Activated CD8-positive, alpha-beta T cell treated with anti-CD3 and anti-CD28 coated beads for 36 hours (primary cell): ENCODE measurements around the gene PRKCQ. TPM values are rescaled to one million over a fixed set of nuclear protein-coding genes. Genes with fewer than 3 reads are reported as not detected.

ENCODE experiments used
- ATAC-seq: fragments of 200-7000 bp; cut with Tn5 transposase; one replicate; pipeline ENCODE4 v1.10.0; 2021; ENCODE audit warnings: mild to moderate bottlenecking, moderate library complexity
- CTCF ChIA-PET: fragments of 350-600 bp; sonication (Branson Sonifier 250); formaldehyde crosslinking; loops from one replicate; lab custom pipeline; 2021; ENCODE audit warnings: antibody characterized with exemption; lab: Charles Lee
- POLR2A ChIA-PET: fragments of 350-600 bp; sonication (Branson Sonifier 250); formaldehyde crosslinking; loops from one replicate; lab custom pipeline; 2021; ENCODE audit warnings: antibody characterized with exemption; lab: Charles Lee
- DNase-seq: peaks from one replicate; pipeline ENCODE4 v3.0.0-alpha.2; 2020
- H3K27ac Mint-ChIP-seq: one replicate; pipeline ENCODE4 v1.8.0; 2021; ENCODE audit warnings: mild to moderate bottlenecking, mixed read lengths
- H3K27me3 Mint-ChIP-seq: one replicate; pipeline ENCODE4 v1.8.0; 2021; ENCODE audit warnings: mixed read lengths
- H3K36me3 Mint-ChIP-seq: one replicate; pipeline ENCODE4 v1.8.0; 2021; ENCODE audit warnings: low read depth, mixed read lengths
- H3K4me1 Mint-ChIP-seq: one replicate; pipeline ENCODE4 v1.8.0; 2021; ENCODE audit warnings: low read depth, mixed read lengths
- H3K4me3 Mint-ChIP-seq: one replicate; pipeline ENCODE4 v1.8.0; 2021; ENCODE audit warnings: mild to moderate bottlenecking, moderate library complexity, mixed read lengths
- H3K9me3 Mint-ChIP-seq: one replicate; pipeline ENCODE4 v1.8.0; 2021; ENCODE audit warnings: mixed read lengths
- intact Hi-C: fragments of 100-400 bp; cut with micrococcal nuclease; formaldehyde crosslinking; loops from one replicate; pipeline ENCODE4 v1.10.0; 2022
- total RNA-seq, 2 experiments: library from RNA; stranded (reverse); gene quantifications; one replicate each; pipeline ENCODE4 v1.2.3, GENCODE V29; 2021
- TF ChIP-seq, protein P1 (sequence below): fragments of 200-600 bp; IDR thresholded peaks from one replicate; pipeline ENCODE4 v1.8.0; 2022; ENCODE audit warnings: antibody characterized with exemption, mild to moderate bottlenecking

The PRKCQ gene
- total RNA-seq, 2 experiments from 2014 or later: 46.3 to 47.1 TPM

DNA sequence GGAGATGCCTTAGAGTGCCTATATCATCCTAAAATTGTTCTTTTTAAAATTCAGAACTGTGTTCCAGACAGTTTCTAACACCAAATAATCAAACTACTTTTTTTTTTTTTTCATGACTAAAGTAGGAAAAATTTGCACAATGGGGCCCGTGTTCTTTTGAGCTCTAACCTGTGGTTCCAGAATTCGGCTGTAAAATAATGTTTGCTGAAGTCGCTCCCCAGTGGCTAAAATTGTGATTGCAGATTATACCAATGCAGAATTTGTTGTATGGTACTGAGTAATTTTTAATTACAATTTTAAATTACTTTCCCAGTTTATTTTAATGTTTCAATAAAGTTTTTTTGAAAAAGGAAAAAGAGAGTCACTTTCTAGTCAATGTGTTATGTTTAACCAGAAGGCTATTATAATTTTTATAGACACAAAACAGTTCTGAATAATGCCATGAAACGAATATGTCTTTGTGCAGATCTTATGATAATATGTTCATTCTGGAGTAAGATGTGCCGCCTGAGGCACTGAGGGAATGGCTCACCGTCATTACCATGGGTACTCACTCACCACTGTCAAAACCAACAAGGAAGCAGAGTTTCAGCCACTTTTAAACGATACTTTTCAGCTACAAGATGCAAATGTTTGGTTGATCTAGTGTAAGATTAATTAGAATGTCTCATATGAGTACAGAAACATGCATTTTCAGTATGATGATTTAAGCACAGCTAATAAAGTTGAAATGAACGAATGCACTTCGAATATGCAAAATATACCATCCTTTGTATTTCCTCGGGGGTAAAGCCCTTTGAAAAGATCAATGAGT lies 173.6 kb downstream of the PRKCQ start:
- peak overlapping the region; percentile 46 for H3K27ac Mint-ChIP-seq
- H3K4me1 Mint-ChIP-seq: peaks cover 56% of the 10 kb centered on the region
- ChIA-PET CTCF (interaction anchor here (0.6 to 7.9 kb wide), 49 partner anchors 9 to 325 kb away, joined by 3 to 66 read pairs (median 4); partner anchors contain the start of gene PFKFB3), POLR2A (interaction anchor here (1.0 to 2.1 kb wide), 3 partner anchors 168 to 204 kb away, joined by 3 to 11 read pairs (median 5); partner anchors contain the start of gene PFKFB3)
- H3K9me3 Mint-ChIP-seq: no peaks in the 10 kb centered on the region
- no peaks in the 10 kb centered on the region for H3K36me3 Mint-ChIP-seq
- intact Hi-C loops: no loop called here
- ATAC-seq (peak; percentile 41), DNase-seq (peak; percentile 57)
- TF ChIP-seq, protein P1, sequence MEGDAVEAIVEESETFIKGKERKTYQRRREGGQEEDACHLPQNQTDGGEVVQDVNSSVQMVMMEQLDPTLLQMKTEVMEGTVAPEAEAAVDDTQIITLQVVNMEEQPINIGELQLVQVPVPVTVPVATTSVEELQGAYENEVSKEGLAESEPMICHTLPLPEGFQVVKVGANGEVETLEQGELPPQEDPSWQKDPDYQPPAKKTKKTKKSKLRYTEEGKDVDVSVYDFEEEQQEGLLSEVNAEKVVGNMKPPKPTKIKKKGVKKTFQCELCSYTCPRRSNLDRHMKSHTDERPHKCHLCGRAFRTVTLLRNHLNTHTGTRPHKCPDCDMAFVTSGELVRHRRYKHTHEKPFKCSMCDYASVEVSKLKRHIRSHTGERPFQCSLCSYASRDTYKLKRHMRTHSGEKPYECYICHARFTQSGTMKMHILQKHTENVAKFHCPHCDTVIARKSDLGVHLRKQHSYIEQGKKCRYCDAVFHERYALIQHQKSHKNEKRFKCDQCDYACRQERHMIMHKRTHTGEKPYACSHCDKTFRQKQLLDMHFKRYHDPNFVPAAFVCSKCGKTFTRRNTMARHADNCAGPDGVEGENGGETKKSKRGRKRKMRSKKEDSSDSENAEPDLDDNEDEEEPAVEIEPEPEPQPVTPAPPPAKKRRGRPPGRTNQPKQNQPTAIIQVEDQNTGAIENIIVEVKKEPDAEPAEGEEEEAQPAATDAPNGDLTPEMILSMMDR: peak; percentile 46
- peaks cover 4% of the 10 kb centered on the region for H3K27me3 Mint-ChIP-seq
- no peak overlapping the region for H3K4me3 Mint-ChIP-seq

- Mint-ChIP-seq H3K4me3 (no peak overlapping the region), H3K27me3 (peaks cover 4% of the 10 kb centered on the region), H3K27ac (no peak overlapping the region), H3K9me3 (no peaks in the 10 kb centered on the region), H3K4me1 (peaks cover 53% of the 10 kb centered on the region), H3K36me3 (no peaks in the 10 kb centered on the region)
- POLR2A ChIA-PET: interaction anchor here (1.0 to 2.1 kb wide), 4 partner anchors 15 to 203 kb away, joined by 3 to 11 read pairs (median 4); partner anchors contain the start of gene PFKFB3
- ATAC-seq: no peak
- DNase-seq: no peak
- intact Hi-C loops: no loop called here
- TF ChIP-seq, protein P1: no peak
- CTCF ChIA-PET: interaction anchor here (0.6 to 7.9 kb wide), 39 partner anchors 10 to 325 kb away, joined by 3 to 66 read pairs (median 4); partner anchors contain the start of gene PFKFB3
Measured at GRCh38 chr10:6405713-6406112, 174.4 kb downstream of the PRKCQ start.

DNA sequence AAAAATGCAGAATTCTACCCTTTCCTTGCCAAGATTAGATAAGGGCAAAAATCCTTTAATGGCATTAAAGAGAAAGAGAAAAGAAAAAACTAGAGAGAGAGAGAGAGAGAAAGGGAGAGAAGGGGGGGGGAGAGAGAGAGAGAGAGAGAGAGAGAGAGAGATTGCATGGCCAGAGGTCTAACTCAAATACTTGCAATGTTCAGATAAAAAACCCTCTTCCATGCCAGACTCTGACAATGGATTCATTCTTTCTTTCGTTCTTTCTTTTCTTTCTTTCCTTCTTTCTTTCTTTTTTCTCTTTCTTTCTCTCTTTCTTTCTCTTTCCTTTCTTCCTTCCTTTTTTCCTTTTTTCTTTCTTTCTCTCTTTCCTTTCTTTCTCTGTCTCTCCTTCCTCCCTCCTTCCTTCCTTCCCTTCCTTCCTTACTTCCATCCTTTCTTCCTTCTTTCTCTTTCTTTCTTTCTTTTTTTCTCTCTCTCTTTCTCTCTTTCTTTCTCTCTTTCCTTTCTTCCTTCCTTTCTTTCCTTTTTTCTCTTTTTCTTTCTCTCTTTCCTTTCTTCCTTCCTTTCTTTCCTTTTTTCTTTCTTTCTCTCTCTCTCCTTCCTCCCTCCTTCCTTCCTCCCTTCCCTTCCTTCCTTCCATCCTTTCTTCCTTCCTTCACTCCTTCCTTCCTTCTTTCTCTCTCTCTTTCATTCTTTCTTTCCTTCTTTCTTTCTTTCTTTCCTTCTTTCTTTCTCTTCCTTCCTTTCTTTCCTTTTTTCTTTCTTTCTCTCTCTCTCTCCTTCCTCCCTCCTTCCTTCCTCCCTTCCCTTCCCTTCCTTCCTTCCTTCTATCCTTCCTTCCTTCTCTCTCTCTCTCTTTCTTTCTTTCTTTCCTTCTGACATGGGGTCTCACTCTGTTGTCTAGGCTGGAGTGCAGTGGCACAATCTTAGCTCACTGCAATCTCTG lies 175.7 kb downstream of the PRKCQ start:
- no peak for ATAC-seq
- POLR2A ChIA-PET: interaction anchor here (0.5 to 2.1 kb wide), 3 partner anchors 14 to 202 kb away, joined by 3 to 11 read pairs (median 3); partner anchors contain the start of gene PFKFB3

DNA sequence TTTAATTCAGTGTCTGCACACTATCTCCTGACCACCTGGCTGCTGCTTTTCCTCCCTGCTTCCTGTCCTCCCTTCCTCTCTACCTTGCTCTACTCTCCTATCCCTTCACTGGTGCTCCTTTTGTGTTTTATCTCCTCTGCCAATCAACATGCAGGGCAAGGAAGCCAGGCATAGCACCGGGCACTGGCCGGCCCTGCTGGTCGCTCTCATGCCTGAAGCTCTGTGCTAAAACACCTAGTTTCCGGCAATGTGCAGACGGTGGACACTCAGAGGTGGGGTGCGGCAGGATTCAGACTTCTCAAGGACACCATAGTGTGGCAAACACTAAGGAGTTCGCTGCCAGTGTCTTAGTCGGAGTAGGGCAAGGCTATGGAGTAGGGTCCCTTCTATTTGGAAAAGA lies 177.1 kb downstream of the PRKCQ start:
- ATAC-seq (no peak), DNase-seq (no peak)
- CTCF ChIA-PET: interaction anchor here (0.6 to 8.8 kb wide), 21 partner anchors 8 to 294 kb away, joined by 3 to 150 read pairs (median 15); partner anchors contain the start of gene PFKFB3
- Mint-ChIP-seq H3K4me1 (peaks cover 46% of the 10 kb centered on the region), H3K9me3 (no peaks in the 10 kb centered on the region), H3K4me3 (no peak overlapping the region), H3K27me3 (peaks cover 4% of the 10 kb centered on the region), H3K36me3 (no peaks in the 10 kb centered on the region), H3K27ac (no peak overlapping the region)
- intact Hi-C loops: no loop called here
- POLR2A ChIA-PET: interaction anchor here (2.0 to 3.9 kb wide), 2 partner anchors 55 to 200 kb away, joined by 7 to 18 read pairs; partner anchors contain the start of gene PFKFB3
- TF ChIP-seq, protein P1: no peak

More for the DNA sequence above, 175.7 kb downstream of the PRKCQ start:
- intact Hi-C loops: no loop called here
- Mint-ChIP-seq H3K27ac (no peak overlapping the region), H3K9me3 (no peaks in the 10 kb centered on the region), H3K27me3 (peaks cover 4% of the 10 kb centered on the region), H3K4me3 (no peak overlapping the region), H3K36me3 (no peaks in the 10 kb centered on the region), H3K4me1 (peaks cover 45% of the 10 kb centered on the region)
- CTCF ChIA-PET: interaction anchor here (1.0 to 4.1 kb wide), 8 partner anchors 16 to 275 kb away, joined by 3 to 54 read pairs (median 6); partner anchors contain the start of gene PFKFB3
- TF ChIP-seq, protein P1: no peak
- DNase-seq: no peak
